K562 (cell line): ENCODE results near the gene TMEM255A. TPM values are rescaled to one million over a fixed set of nuclear protein-coding genes. Genes with fewer than 3 reads are reported as not detected.
A peak's percentile ranks its signal among the peaks of the same experiment; 100 is the strongest.

Source experiments
- ARNT ChIP-seq, 2 experiments: fragments of 450-650 bp; IDR thresholded peaks; 2 replicates each; pipeline ENCODE4 v1.6.1; 2016; ENCODE audit warnings: mild to moderate bottlenecking in 1 of 2
- DMBX1 ChIP-seq: fragments of 250-450 bp; sonication (Bioruptor Pico); IDR thresholded peaks from 2 replicates; pipeline ENCODE4 v1.8.0; 2022; ENCODE audit warnings: inconsistent platforms, mild to moderate bottlenecking, moderate library complexity, borderline replicate concordance
- ELF1 ChIP-seq: fragments of 200-800 bp; sonication (Bioruptor generic); IDR thresholded peaks from 2 replicates; pipeline ENCODE4 v1.6.1; 2016; ENCODE audit warnings: missing genetic modification characterization, missing compliant biosample characterization
- FOXJ2 ChIP-seq: fragments of 200-800 bp; sonication (Bioruptor generic); IDR thresholded peaks from 2 replicates; pipeline ENCODE4 v1.6.1; 2016; ENCODE audit warnings: missing genetic modification characterization, missing compliant biosample characterization
- MEF2D ChIP-seq: conservative IDR thresholded peaks from 2 replicates; pipeline ENCODE4 v1.6.1; 2016; ENCODE audit warnings: low read depth, missing genetic modification characterization, missing compliant biosample characterization
- NFE2 ChIP-seq: IDR thresholded peaks from 2 replicates; pipeline ENCODE4 v1.6.1; 2014; ENCODE audit warnings: antibody characterized with exemption, low read depth
- PRMT5 ChIP-seq: sonication (generic); formaldehyde crosslinking; IDR thresholded peaks from 2 replicates; pipeline ENCODE4 v1.5.0; 2020; ENCODE audit warnings: missing genetic modification reagents
- SMAD1 ChIP-seq: fragments of 150-350 bp; IDR thresholded peaks from 2 replicates; pipeline ENCODE4 v1.6.1; 2014; ENCODE audit warnings: low read length, low read depth; ENCODE audit not compliant: partially characterized antibody
- TCFL5 ChIP-seq: fragments of 250-450 bp; sonication (Bioruptor Pico); conservative IDR thresholded peaks from 2 replicates; pipeline ENCODE4 v1.6.1; 2021; ENCODE audit warnings: mild to moderate bottlenecking, moderate library complexity, matching md5 sums
- ZBTB1 ChIP-seq: sonication (generic); formaldehyde crosslinking; IDR thresholded peaks from 2 replicates; pipeline ENCODE4 v1.8.1; 2023; ENCODE audit warnings: missing genetic modification reagents, low read depth, mild to moderate bottlenecking, borderline replicate concordance
- ZNF263 ChIP-seq: sonication (generic); formaldehyde crosslinking; IDR thresholded peaks from 2 replicates; pipeline ENCODE4 v1.8.0; 2022; ENCODE audit warnings: mild to moderate bottlenecking, missing genetic modification reagents, borderline replicate concordance
- polyA plus RNA-seq, 8 experiments: library from polyadenylated mRNA; depleted of rRNA in 4 of 8; stranded (reverse) in 5 of 8; unstranded in 3 of 8; fragments of >200 nt; fragmentation: Nextera tagmentation in 2 of 8; fragmentation: Illumina TruSeq in 1 of 8; extraction: Ambion mirVana in 2 of 8; extraction: Trizol in 1 of 8; gene quantifications; 2 replicates each; pipeline versions ENCODE4 v1.2.1 to v1.2.3, GENCODE V29; 2011 to 2014; ENCODE audit warnings: inconsistent platforms in 1 of 8, missing spikeins in 1 of 8
- total RNA-seq, 7 experiments: library from RNA; depleted of rRNA in 6 of 7; stranded (reverse); fragments of >200 nt in 6 of 7; fragmentation: Illumina TruSeq in 2 of 7; extraction: Trizol in 2 of 7; gene quantifications; 2 replicates each; pipeline versions ENCODE4 v1.2.1 to v1.2.3, GENCODE V29; 2011 to 2021; ENCODE audit warnings: low replicate concordance in 1 of 7
- TF ChIP-seq, protein P1 (sequence below), 2 experiments: fragments of 150-350 bp in 1 of 2; IDR thresholded peaks; 2 replicates each; pipeline ENCODE4 v1.6.1; 2012 to 2016; ENCODE audit warnings: low read depth in 2 of 2, low read length in 2 of 2, mild to moderate bottlenecking in 1 of 2, moderate library complexity in 1 of 2
- TF ChIP-seq, protein P2 (sequence below): fragments of 250-450 bp; sonication (Bioruptor Pico); IDR thresholded peaks from 2 replicates; pipeline ENCODE4 v1.8.0; 2022; ENCODE audit warnings: inconsistent platforms, mild to moderate bottlenecking, moderate library complexity, borderline replicate concordance
- TF ChIP-seq, protein P3 (sequence below), 2 experiments: fragments of 450-650 bp; IDR thresholded peaks; 2 replicates each; pipeline ENCODE4 v1.6.1; 2018; ENCODE audit warnings: mild to moderate bottlenecking in 2 of 2, low read depth in 1 of 2; ENCODE audit not compliant: partially characterized antibody in 2 of 2
- TF ChIP-seq, protein P4 (sequence below): fragments of 250-450 bp; sonication (Bioruptor Pico); IDR thresholded peaks from 2 replicates; pipeline ENCODE4 v1.8.0; 2021; ENCODE audit warnings: moderate library complexity, mild to moderate bottlenecking, inconsistent platforms

The TMEM255A gene
- total and polyA plus RNA-seq, 9 of the 15 experiments (the other 6 are each of a cell fraction or from before 2014, with no cell fraction given): 0.01 TPM; not detected in 8

DNA sequence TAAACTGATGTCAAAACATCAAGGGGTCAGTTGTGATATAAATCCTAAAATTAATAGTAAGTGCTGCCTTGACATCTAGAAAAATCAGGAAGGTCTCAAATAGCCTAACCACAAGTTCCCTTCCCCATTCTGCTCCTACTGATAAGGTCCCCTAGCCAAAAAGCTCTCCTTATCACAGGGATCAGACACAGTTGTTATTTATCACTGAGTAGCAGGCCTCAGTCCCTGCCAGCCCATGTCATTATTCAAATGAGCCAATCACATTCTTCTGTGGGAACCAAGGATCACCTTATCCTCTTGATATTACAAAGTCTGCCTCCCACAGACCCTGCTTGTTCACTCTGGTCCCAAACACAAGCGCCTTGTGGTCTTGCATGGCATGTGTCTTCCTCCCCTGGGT lies 23.3 kb upstream of the TMEM255A start (continued):
- TF ChIP-seq, protein P1, sequence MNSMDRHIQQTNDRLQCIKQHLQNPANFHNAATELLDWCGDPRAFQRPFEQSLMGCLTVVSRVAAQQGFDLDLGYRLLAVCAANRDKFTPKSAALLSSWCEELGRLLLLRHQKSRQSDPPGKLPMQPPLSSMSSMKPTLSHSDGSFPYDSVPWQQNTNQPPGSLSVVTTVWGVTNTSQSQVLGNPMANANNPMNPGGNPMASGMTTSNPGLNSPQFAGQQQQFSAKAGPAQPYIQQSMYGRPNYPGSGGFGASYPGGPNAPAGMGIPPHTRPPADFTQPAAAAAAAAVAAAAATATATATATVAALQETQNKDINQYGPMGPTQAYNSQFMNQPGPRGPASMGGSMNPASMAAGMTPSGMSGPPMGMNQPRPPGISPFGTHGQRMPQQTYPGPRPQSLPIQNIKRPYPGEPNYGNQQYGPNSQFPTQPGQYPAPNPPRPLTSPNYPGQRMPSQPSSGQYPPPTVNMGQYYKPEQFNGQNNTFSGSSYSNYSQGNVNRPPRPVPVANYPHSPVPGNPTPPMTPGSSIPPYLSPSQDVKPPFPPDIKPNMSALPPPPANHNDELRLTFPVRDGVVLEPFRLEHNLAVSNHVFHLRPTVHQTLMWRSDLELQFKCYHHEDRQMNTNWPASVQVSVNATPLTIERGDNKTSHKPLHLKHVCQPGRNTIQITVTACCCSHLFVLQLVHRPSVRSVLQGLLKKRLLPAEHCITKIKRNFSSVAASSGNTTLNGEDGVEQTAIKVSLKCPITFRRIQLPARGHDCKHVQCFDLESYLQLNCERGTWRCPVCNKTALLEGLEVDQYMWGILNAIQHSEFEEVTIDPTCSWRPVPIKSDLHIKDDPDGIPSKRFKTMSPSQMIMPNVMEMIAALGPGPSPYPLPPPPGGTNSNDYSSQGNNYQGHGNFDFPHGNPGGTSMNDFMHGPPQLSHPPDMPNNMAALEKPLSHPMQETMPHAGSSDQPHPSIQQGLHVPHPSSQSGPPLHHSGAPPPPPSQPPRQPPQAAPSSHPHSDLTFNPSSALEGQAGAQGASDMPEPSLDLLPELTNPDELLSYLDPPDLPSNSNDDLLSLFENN (IDR thresholded peaks at IDR 0.05; ENCODE audit: low read depth in 2 of 2, low read length in 2 of 2): peak in 1 of 2 experiments; percentile 93; a peak in 2 of 4 replicates
- TF ChIP-seq TCFL5 (CRISPR knock-in tag): no peak
- TF ChIP-seq, protein P2, sequence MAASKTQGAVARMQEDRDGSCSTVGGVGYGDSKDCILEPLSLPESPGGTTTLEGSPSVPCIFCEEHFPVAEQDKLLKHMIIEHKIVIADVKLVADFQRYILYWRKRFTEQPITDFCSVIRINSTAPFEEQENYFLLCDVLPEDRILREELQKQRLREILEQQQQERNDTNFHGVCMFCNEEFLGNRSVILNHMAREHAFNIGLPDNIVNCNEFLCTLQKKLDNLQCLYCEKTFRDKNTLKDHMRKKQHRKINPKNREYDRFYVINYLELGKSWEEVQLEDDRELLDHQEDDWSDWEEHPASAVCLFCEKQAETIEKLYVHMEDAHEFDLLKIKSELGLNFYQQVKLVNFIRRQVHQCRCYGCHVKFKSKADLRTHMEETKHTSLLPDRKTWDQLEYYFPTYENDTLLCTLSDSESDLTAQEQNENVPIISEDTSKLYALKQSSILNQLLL (CRISPR knock-in tag): no peak
- peak; percentile 31; the same call in 1 of the 2 replicates for TF ChIP-seq ELF1 (tag)
- TF ChIP-seq PRMT5: no peak
- 0 out of 4 replicates have a peak, but pooled peaks of 1 of the 2 experiments have one; percentile 37 for TF ChIP-seq ARNT (IDR thresholded peaks at IDR 0.05)
- TF ChIP-seq FOXJ2 (tag): 0 out of 2 replicates have a peak, but pooled peaks have one; percentile 56
- TF ChIP-seq, protein P3, sequence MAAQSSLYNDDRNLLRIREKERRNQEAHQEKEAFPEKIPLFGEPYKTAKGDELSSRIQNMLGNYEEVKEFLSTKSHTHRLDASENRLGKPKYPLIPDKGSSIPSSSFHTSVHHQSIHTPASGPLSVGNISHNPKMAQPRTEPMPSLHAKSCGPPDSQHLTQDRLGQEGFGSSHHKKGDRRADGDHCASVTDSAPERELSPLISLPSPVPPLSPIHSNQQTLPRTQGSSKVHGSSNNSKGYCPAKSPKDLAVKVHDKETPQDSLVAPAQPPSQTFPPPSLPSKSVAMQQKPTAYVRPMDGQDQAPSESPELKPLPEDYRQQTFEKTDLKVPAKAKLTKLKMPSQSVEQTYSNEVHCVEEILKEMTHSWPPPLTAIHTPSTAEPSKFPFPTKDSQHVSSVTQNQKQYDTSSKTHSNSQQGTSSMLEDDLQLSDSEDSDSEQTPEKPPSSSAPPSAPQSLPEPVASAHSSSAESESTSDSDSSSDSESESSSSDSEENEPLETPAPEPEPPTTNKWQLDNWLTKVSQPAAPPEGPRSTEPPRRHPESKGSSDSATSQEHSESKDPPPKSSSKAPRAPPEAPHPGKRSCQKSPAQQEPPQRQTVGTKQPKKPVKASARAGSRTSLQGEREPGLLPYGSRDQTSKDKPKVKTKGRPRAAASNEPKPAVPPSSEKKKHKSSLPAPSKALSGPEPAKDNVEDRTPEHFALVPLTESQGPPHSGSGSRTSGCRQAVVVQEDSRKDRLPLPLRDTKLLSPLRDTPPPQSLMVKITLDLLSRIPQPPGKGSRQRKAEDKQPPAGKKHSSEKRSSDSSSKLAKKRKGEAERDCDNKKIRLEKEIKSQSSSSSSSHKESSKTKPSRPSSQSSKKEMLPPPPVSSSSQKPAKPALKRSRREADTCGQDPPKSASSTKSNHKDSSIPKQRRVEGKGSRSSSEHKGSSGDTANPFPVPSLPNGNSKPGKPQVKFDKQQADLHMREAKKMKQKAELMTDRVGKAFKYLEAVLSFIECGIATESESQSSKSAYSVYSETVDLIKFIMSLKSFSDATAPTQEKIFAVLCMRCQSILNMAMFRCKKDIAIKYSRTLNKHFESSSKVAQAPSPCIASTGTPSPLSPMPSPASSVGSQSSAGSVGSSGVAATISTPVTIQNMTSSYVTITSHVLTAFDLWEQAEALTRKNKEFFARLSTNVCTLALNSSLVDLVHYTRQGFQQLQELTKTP (IDR thresholded peaks at IDR 0.05; ENCODE audit: low read depth in 1 of 2, partially characterized antibody in 2 of 2): peak in 1 of 2 experiments; percentile 72
- peak; percentile 75 for TF ChIP-seq MEF2D (tag)
- TF ChIP-seq SMAD1: peak; percentile 66
- peak; percentile 53; the same call in 1 of the 2 replicates for TF ChIP-seq DMBX1 (CRISPR knock-in tag)
- TF ChIP-seq ZNF263: no peak
- peak; percentile 21; the same call in 1 of the 2 replicates for TF ChIP-seq NFE2
- TF ChIP-seq ZBTB1 (CRISPR knock-in tag): no peak
- TF ChIP-seq, protein P4, sequence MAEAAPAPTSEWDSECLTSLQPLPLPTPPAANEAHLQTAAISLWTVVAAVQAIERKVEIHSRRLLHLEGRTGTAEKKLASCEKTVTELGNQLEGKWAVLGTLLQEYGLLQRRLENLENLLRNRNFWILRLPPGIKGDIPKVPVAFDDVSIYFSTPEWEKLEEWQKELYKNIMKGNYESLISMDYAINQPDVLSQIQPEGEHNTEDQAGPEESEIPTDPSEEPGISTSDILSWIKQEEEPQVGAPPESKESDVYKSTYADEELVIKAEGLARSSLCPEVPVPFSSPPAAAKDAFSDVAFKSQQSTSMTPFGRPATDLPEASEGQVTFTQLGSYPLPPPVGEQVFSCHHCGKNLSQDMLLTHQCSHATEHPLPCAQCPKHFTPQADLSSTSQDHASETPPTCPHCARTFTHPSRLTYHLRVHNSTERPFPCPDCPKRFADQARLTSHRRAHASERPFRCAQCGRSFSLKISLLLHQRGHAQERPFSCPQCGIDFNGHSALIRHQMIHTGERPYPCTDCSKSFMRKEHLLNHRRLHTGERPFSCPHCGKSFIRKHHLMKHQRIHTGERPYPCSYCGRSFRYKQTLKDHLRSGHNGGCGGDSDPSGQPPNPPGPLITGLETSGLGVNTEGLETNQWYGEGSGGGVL (CRISPR knock-in tag): no peak
